Endothelial cell of umbilical vein (primary cell): ENCODE data around the gene PRRX1.

ENCODE experiments used
- CTCF ChIP-seq, 2 donors: IDR thresholded peaks; 1 replicate in 1 of 2; 2 replicates in 1 of 2; pipeline ENCODE4 v1.5.1; 2011; ENCODE audit warnings: low read length in 2 of 2, mild to moderate bottlenecking in 2 of 2, moderate library complexity in 2 of 2, control low read depth in 1 of 2, inconsistent platforms in 1 of 2, low read depth in 1 of 2; ENCODE audit not compliant: insufficient read depth in 1 of 2; ENCODE audit errors: extremely low read depth in 1 of 2
- EZH2 ChIP-seq: IDR thresholded peaks from 2 replicates; pipeline ENCODE4 v1.6.1; 2012; ENCODE audit warnings: borderline replicate concordance, low read depth, mild to moderate bottlenecking, moderate library complexity, low read length, inconsistent platforms; ENCODE audit not compliant: severe bottlenecking
- MAX ChIP-seq: IDR thresholded peaks from 2 replicates; pipeline ENCODE4 v1.6.1; 2011; ENCODE audit not compliant: insufficient read depth, insufficient read length
- POLR2A ChIP-seq: IDR thresholded peaks from 2 replicates; pipeline ENCODE4 v1.6.1; 2012; ENCODE audit warnings: low read depth, mild to moderate bottlenecking, control low read depth, low read length
- POLR2AphosphoS5 ChIP-seq: IDR thresholded peaks from 2 replicates; pipeline ENCODE4 v1.6.1; 2012; ENCODE audit warnings: low read depth, mild to moderate bottlenecking, control low read depth, low read length, moderate library complexity; ENCODE audit not compliant: insufficient read depth

GRCh38 chr1:170674239-170674638, 10.3 kb downstream of the PRRX1 start:
- TF ChIP-seq CTCF (IDR thresholded peaks at IDR 0.05; ENCODE audit: extremely low read depth in 1 of 2, insufficient read depth in 1 of 2, low read depth in 1 of 2, low read length in 2 of 2) (no peak), MAX (no peak), POLR2A (no peak), POLR2AphosphoS5 (no peak), EZH2 (no peak)
